GM06990 (cell line): ENCODE data around the gene RB1.

Experiments
- DNase-seq: peaks from one replicate; pipeline ENCODE4 v3.0.0-alpha.2; 2011; ENCODE audit not compliant: insufficient read length; ENCODE audit errors: extremely low read depth
- H3K27me3 ChIP-seq: replicated peaks from 2 replicates; pipeline ENCODE4 v1.6.0; 2011; ENCODE audit warnings: low read length; ENCODE audit not compliant: control insufficient read depth, insufficient read depth
- H3K36me3 ChIP-seq: 2 replicates; pipeline ENCODE4 v1.5.1; 2011; ENCODE audit warnings: low read length; ENCODE audit not compliant: control insufficient read depth, insufficient read depth
- H3K4me3 ChIP-seq: replicated peaks from 2 replicates; pipeline ENCODE4 v1.5.1; 2011; ENCODE audit warnings: low read depth, mild to moderate bottlenecking, control low read depth, low read length
- TF ChIP-seq, protein P1 (sequence below): IDR thresholded peaks from 2 replicates; pipeline ENCODE4 v1.5.1; 2011; ENCODE audit warnings: low read length, control low read depth, mild to moderate bottlenecking, inconsistent platforms; ENCODE audit not compliant: insufficient read depth, poor library complexity, severe bottlenecking

Gene RB1

DNA sequence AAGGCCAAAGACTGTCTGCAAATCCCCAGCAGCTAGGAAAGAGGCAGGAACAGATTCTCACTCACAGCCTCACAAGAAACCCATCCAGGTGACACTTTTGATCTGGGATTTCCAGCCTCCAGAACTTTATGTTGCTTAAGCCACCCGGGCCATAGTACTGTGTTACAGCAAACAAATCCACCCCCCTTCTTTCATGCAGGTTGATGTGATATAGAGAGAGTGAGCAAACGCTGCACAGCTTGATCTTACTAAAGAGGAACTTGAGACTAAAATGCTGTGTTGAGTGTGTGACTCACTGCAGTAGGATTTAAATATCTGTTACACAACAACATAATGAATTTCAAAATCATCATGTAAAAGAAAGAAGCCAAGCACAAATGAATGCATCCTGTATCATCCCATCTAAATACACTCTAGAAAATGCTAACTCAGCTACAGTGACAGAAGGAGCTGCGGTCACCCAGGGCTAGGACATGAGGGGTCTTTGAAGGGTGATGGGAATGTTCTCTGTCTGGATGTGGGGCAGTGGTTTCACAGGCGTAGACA is 197.2 kb downstream of the RB1 start:
- H3K36me3 ChIP-seq, result peaks cover 2% of the 10 kb centered on the region
- TF ChIP-seq, protein P1, sequence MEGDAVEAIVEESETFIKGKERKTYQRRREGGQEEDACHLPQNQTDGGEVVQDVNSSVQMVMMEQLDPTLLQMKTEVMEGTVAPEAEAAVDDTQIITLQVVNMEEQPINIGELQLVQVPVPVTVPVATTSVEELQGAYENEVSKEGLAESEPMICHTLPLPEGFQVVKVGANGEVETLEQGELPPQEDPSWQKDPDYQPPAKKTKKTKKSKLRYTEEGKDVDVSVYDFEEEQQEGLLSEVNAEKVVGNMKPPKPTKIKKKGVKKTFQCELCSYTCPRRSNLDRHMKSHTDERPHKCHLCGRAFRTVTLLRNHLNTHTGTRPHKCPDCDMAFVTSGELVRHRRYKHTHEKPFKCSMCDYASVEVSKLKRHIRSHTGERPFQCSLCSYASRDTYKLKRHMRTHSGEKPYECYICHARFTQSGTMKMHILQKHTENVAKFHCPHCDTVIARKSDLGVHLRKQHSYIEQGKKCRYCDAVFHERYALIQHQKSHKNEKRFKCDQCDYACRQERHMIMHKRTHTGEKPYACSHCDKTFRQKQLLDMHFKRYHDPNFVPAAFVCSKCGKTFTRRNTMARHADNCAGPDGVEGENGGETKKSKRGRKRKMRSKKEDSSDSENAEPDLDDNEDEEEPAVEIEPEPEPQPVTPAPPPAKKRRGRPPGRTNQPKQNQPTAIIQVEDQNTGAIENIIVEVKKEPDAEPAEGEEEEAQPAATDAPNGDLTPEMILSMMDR, result no peak
- DNase-seq, result no peak
- H3K4me3 ChIP-seq, result no peak overlapping the region
- H3K27me3 ChIP-seq, result no peaks in the 10 kb centered on the region

DNA sequence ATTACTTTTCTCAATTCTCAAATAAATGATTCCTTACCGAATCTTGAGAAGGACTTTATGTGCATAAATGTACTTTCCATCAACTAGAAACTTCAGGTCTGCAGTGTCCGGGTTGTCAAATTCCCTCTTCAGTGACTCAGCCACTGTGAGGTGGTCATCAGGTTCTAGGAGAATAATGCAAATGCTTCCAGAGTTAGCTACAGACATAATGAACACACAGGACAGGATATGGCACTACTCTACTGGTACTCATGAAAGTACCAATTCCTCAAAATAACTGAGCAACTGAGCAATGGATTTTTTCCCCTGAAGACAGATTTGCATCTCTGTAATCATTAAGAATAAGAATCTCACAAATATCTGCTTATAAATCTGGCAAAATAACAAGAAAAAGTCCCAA is 198.2 kb downstream of the RB1 start:
- DNase-seq, result no peak
- TF ChIP-seq, protein P1, result no peak

DNA sequence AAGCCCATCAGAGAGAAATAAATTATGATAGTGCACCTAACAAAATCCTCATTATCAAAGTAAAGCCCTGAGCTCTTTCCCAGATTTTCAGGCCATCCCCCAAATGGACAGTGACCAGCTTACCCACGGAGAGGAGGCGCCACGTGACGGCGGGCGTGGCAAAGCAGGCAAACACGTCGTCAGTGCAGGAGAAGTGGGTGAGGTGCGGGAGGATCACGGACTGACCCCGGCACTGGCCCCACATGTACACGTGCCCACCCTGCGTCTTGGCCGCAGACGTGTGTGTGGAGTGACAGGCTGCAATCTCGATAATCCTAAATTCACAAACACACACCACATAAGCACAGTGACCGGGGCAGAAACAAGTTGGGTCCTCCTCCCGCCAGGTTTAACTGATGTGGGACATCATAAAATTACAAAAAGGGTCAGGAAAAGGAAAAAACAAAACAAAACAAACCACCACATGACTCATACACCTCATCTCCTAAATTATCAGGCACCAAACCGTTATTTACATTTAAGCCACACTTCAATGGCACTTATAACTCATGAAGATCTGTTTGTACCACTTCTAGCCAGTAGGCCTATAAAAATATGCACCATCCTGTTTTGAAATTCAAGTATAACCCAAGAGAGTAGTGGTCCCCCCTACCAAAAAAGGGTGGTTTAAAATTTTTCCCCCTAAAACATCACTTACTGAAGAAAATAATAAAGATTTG is 199.2 kb downstream of the RB1 start:
- H3K4me3 ChIP-seq, result no peak overlapping the region
- DNase-seq, result no peak
- peaks cover 2% of the 10 kb centered on the region for H3K36me3 ChIP-seq
- H3K27me3 ChIP-seq, result no peaks in the 10 kb centered on the region
- TF ChIP-seq, protein P1, result no peak

More for the DNA sequence above, 198.2 kb downstream of the RB1 start:
- Histone ChIP-seq H3K27me3 (no peaks in the 10 kb centered on the region), H3K4me3 (no peak overlapping the region), H3K36me3 (peaks cover 2% of the 10 kb centered on the region)

DNA sequence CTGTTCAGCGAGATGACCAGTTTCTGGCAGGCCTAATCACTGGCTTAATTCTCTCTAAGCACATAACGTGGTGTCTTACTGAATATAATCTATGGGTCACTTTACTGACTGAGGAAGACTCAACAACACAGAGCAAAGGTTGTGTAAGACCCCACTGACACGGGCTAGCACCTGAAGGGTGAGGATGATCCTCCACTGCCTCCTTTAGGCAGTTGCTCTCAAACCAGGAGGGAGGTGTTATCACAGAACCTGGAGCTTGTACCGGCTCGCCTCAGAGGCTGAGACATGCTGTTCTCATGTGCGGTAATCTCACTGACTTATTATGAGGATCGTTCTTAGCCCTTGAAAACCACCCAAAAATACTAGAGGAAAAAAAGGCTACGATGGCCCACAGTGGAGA is 201.1 kb downstream of the RB1 start:
- Histone ChIP-seq H3K4me3 (no peak overlapping the region), H3K27me3 (no peaks in the 10 kb centered on the region), H3K36me3 (peaks cover 2% of the 10 kb centered on the region)
- TF ChIP-seq, protein P1, result no peak
- DNase-seq, result no peak

DNA sequence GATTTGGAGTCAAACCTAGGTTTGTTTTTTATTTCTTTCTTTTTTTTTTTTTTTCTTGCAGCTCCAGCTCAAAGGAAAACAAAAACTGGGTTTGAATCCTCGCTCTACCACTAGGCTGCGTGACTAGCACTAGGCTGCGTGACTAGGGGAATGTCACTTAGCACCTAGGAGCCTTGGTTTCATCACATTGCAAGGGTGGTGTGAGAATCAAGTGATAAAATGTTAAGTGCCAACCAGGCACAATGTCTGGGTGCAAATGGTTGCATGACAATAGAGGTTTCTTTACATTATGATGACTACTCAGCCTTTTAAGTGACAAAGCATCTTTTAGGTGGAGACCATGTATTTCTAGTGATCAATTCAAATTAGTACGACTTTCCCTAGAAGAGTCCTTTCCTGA is 201.5 kb downstream of the RB1 start:
- no peaks in the 10 kb centered on the region for H3K27me3 ChIP-seq
- no peak overlapping the region for H3K4me3 ChIP-seq
- DNase-seq, result no peak
- TF ChIP-seq, protein P1, result no peak
- H3K36me3 ChIP-seq, result peaks cover 2% of the 10 kb centered on the region
